GM18499 (cell line): ENCODE measurements around the gene ZCCHC7.
"Not testable (repeated sequence)": the region's sequence is repeated elsewhere in the genome, so short reads cannot be mapped to it uniquely, and the experiment has no call there.

Source experiments
- ATAC-seq: cut with Tn5 transposase; IDR thresholded peaks from one replicate; pipeline ENCODE4 v1.9.1; 2021; ENCODE audit warnings: moderate number of reproducible peaks; ENCODE audit not compliant: insufficient read depth, unreplicated experiment

The ZCCHC7 gene

DNA sequence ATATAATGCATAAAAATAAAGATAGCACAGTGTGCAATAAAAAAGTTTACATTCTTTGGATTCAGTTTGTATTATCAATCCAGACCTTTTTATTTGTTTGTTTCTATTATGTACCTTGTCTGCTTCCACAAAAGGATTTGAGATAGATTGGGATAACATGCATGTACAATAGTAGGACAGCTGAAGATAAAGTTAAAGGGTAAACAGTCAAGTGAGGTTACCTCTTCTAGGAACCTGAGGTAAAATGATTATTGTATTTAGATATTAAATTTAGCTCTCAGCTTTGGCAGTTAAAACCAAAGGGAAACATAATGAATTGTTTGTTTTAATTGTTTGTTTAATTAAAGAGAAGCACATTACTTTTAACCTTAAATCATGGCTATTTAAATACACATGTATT lies 81.7 kb downstream of the ZCCHC7 start:
- no peak for ATAC-seq

DNA sequence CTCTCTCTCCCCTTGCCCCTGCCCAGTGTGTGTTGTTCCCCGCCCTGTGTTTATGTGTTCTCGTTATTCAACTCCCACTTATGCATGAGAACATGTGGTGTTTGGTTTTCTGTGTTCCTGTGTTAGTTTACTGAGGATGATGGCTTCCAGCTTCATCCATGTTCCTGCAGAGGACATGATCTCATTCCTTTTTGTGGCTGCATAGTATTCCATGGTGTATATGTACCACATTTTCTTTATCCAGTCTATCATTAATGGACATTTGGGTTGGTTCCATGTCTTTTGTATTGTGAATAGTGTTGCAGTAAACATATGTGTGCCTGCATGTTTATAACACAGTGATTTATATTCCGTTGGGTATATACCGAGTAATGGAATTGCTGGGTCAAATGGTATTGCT lies 83.1 kb downstream of the ZCCHC7 start:
- not testable (repeated sequence) for ATAC-seq

DNA sequence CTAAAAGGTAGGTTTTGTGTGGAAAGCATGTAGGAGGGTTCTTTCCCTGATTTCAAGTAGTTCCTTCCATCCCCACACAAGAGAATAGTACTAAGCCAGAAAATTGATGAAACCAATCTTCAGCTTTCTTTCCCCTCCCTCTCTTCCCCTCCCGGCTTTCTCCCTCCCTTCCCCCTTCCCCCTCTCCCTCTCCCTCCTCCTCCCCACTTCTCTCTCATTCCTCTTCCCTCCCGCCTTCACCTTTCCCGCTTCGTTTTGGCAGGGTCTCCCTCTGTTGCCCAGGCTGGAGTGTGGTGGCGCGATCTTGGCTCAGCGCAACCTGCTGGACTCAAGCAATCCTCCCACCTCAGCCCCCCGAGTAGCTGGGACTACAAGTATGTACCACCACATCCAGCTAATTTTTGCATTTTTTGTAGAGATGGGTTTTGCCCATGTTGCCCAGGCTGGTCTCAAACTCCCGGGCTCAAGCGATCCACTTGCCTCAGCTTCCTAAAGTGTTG lies 85.8 kb downstream of the ZCCHC7 start:
- no peak for ATAC-seq

DNA sequence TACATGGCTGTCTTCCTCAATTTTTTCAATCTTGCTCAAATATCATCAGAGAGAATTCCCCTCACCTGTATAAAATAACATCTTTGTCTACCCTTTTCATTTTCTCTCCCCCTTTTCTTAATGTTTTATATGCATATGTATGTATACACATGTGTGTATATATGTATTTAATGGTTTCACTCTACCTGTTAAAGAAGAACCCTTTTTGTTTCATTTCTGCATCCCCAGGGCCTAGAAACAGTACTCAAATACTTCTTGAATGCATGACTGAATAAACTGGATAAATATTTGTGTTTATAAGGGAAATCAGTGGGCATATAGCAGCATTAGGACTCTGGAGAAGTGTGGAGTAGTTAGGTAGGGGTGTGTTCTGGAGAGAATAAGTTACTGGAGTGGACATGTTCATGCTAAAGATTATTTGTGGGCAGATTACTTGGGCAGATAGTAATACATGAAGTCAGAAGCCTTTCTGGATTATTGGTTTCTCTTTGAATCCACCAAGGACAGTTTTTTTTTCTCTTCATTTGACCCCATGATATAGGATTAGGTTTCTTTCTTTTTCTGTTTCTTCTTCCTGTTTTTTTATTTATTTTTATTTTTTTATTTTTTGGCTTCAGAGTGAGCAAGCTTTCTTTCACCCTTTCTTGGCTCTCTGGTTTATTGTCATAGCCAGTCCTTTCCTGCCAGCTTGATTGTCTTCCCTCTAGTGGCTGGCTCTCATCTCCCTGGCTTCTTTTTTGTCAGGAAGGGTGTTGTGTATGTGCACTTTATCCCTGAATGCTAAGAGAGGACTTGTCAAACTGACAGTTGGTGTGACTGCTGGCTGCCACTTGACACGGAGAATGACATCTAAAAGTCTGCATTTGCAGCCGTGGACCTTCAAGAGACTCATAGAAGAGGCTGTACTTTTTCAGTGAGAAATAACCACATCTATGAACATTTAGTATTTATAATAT lies 89.3 kb downstream of the ZCCHC7 start:
- no peak for ATAC-seq

DNA sequence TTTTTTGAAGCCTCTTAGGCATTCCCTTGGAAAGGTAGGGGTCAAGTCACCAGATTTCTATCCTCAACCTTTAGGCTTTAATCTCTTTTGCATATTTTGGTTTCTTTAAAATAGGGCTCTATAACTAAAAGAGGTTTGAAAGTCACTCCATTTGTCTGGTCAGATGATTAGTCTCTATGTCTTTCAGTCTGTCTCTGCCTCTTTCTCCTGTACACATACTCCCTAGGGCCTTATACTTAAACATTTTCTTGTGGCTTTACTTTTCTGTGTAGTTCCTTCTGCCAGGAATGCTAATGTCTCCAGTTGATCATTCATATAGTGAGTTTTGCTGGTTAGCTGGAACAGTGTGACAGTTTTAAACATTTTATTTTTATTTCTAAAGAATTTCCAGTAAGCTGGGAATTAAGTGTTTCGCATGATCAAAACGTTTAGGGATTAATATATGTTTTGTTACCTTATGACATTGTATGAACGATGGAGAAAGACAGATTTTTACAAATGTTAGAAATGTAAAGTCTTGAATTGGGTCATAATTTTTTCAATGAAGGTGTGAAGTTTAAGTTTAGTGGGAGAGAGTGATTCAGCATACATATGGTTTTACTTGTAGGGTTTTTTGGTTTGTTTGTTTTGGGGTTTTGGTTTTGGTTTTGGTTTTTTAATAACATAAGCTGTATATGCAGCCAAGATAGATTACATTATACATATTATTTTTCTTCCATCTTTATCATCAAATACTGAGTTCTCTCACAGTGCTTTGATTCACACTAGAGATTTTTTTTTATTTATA lies 90.6 kb downstream of the ZCCHC7 start:
- no peak for ATAC-seq

DNA sequence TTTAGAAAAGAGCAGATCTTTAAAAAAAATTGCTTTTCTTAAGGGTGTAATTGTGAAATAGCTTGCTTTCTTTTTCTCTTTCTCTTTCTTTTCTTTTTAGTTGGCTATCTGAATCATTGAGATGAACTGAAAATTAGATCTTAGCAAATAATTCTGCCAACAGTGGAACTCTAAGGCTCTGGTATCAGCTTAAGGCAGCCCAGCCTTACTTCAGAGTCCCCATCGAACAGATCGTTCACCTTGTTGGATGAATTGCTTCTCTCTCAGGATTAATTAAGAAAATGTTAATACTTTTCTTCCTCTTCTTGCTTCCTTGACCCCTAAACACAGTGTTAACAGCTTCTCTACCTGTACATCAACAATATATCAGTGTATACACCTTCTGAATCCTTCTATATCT lies 92.1 kb downstream of the ZCCHC7 start:
- ATAC-seq = no peak

DNA sequence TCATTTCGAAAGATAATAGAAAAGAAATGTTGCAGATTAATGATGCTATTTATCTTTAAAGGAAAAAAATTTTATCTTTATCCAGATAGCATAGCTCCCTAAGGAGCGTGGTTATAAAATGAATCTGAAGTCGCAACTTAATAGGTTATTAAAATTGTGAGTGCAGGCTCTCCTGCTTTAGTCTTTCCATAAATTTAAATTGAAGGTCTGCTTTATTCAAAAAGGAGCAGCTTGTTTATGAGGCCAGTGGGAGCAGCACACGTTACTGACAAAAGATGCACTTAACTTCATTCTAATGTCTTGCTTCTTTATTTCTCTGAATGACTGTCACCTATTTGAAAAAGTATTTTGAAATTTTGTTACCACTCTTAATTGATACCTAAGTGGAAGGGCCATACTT lies 95.0 kb downstream of the ZCCHC7 start:
- no peak for ATAC-seq

DNA sequence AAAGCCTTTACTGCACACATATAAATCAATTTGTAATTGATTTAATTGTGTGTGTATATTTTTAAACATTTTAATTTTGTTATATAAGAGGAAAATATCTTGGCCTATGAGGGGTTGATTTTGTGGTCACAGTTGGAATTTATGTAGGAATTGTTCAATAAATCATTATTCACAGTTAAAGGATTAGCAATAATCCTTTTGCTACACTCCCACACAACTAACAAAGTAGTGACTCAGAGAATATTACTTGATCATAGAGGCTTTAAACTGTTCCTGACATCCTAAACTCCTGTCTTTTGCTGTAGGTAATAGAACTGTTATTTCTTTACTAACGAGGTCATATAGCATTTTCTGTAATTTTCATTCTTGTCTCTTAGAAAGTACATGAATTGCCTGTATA lies 95.5 kb downstream of the ZCCHC7 start:
- ATAC-seq = no peak

DNA sequence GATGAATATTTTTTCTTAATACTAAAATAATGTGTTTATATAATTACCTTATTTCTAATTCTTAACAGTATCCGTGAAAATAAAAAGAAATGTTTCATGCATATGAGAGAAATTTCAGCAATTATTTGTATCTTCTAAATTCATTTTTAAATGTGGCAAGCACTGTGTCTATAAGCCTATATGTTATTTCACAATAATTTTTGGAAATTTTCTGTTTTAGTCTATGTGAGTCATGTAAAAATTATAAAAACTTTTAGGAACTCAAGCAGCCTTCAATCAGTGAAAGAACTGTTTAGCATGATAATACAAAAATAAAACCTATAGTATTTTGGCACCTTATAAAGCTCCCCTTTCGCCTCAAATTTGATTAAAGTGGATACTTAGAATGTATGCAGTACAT lies 96.8 kb downstream of the ZCCHC7 start:
- ATAC-seq = no peak

DNA sequence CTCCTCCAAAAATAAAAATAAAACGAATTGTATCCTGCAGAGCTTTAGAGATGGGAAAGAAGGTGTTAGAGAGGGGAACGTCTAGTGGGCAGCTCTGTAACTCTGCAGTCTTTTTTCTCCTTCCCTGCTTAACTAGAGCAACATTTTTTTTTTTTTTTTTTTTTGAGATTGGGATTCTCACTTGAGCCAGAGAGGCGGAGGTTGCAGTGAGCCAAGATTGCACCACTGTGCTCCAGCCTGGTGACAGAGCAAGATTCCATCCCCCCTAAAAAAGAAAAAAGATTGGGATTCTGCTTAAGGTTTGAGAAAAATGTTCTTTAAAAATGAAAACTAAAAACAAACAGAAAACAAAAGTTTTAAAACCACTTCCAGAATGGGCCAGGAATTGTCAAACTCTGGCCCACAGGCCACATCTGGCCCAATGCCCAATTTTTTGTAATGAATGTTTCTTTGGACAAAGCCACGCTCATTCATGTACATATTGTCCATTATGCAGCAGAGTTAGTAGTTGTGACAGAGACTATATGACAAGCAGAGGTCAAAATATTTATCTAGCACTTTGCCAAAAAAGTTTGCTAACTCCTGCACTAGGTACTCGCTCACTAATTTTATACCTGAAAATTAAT lies 98.5 kb downstream of the ZCCHC7 start:
- ATAC-seq = no peak

DNA sequence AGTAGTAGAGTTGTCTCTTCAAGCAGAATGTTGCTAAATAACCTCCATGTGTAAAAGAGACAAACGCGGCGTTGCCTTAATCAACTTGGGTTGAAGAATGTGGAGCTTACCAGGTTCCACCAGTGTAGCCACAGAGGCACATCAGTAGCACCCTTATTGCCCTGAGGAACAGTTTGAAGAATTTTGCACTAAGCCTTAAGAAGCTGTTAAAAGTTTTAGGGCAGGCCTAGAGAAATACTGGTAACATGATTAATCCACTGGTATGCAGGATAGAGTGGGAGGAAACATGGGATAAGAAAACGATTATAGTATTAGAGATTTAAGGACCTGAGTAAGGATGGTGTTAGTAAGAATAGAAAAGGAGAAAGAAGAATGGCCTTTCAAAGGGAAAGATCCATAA lies 100.6 kb downstream of the ZCCHC7 start:
- ATAC-seq = no peak

DNA sequence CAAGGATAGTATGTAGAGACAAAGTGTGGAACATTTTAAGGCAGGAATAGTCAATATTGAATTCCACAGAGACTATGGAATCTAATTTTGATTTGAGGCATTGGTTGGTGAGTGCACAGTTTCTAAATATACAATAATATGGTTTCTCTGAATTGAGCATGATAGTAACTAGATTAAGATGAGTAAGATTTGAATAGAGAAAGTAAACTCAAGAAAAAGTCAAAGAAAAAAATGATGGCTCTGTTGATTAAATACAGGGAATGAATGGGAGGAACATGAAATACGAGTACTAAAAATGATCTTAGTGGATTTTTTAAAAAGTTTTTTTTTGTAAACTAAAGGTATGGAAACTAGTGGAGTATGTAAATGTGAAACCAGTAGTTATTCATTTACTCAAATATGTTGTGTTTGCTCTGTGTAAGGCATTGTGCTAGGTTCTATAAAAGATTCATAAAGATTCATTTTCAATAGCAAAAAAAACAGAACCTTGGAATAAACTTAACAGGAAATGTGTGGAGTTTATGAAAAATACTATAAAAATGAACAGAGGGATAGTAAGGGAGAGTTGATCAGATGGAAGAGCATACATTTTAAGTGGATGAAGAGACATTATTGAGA lies 101.2 kb downstream of the ZCCHC7 start:
- ATAC-seq = no peak

DNA sequence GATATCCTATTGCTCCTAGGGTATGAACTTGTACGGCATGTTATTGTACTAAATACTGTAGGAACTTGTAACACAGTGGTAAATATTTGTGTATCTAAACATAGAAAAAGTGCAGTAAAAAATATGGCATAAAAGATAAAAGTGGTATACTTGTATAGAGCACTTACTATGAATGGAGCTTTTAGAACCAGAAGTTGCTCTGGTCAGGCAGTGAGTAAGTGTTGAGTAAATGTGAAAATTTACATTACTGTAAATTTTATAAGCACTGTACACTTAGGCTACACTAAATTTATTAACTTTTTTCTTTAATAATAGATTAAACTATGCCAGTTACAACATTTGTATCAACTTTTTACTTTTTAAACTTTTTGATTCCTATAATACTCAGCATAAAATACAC lies 109.1 kb downstream of the ZCCHC7 start:
- ATAC-seq = no peak

DNA sequence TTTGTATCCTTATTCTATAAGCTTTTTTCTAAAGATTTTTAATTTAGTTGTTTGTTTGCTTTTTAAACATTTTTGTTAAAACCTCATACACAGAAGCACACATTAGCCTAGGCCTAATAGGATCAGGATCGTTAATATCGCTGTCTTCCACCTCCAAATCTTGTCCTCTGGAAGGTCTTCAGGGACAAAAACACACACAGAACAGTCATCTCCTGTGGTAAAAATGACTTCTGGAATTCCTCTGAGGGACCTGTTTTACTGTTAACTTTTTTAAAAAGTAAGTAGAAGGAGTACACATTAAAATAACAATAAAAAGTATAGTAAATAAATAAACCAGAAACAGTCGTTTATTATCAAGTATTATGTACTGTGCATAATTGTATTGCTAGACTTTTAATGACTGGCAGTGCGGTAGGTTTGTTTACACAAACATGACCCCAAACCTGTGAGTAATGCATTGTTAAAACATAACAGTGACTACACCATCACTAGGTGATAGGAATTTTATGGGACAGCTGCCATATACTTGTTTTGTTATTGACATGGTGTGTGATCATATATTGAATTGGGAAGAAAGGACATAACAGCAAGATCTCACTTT lies 109.6 kb downstream of the ZCCHC7 start:
- ATAC-seq = no peak

DNA sequence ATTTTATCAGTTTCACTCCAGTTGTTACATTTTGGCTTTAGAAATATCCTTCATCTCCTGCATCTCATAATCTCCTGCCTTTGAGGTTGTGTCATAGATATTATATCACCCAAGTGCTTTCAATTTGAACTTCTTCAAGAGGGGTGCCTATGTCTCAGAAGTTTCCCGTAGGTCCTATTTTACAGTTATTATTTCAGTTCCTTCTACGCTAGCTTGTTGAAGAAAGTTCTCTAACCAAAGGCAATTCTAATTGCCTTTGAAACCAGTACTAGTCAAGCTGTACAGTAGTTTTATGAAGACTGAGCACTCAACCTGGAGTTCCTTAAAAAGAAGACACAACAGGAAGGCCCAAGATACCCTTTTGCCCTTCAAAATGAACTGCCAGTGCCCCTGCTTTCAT lies 116.4 kb downstream of the ZCCHC7 start:
- ATAC-seq = no peak

DNA sequence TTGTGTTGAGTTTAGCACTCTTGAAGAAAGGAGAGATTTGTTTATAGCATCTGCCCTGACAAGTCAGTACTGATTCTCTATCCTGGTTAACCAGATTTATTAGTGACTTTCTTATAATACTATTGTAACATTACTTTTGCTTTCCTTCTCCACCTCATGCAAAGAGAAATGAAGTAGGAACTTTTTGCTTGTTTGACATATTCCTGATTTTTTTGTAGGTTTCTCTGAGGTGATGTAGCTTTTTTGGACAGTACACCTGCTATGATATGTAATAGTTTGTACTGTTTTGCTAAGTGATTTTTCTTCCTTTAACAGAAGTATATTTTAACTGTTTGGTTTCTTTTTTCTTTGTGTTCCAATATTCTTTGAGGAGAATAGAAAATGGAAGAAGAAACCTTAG lies 117.7 kb downstream of the ZCCHC7 start:
- ATAC-seq = no peak

DNA sequence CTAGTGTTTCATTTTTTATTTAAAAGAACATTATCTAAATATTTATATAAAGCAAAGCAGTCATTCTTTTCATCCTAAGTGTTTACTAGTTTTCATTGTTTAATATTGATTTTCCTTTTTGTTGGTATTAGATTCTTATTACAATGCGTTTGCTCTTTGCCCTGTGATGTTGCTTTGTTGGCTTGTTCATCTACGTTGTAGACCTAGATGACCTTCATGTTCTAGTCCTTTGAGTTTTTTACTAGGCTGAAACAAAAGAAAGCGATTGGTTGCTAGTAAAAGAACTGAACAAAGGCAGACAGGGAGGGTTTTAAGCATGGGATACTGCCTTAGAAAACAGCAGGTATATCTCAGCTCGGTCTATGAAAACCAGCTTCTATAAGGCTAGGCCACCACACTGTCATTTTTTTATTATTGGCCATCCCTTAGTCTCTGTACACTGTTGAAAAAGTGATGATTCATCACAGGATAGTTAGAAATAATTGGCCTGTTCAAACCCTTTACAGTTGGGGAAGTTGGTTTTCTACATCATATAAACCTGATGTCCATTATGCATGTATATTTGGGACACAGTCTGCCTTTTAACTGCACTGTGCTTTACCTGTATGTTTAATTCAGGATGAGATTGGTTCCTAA lies 119.0 kb downstream of the ZCCHC7 start:
- ATAC-seq = no peak

DNA sequence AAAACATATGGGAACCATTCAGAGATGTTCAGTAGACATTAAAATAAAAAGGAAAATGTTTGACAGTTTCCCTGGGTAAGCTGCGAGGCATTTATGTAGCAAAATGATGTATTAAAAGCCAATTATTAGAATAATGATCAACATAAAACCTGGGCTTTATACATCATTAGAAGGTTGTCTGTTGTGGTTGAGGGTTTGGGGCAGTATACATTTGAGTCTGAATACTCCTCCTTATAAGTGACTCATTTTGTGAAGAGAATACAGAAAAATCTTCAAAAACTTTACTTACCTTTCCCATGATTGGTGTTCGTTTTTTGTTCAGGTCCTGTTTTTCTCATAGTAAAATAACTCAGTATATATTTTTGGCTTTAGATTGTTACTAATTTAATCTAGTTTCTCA lies 119.5 kb downstream of the ZCCHC7 start:
- ATAC-seq = no peak

DNA sequence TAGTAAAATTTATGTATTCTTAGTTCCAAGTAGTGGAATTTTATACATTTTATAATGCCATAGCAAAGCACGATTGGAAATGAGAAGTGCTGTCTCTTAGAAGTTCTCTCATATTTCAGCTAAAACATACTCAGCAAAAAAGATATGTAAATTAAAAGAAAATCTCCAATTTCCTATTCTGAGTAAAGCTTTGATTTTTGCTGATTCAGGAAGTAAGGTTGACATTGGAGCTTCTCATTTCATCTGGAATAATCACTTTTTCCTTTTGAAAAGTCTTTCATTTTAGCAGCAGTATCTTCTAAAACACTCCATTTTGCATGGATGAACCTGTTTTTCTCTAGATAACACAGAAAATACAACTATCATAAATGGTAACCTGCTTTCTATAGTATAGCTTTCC lies 121.0 kb downstream of the ZCCHC7 start:
- no peak for ATAC-seq

DNA sequence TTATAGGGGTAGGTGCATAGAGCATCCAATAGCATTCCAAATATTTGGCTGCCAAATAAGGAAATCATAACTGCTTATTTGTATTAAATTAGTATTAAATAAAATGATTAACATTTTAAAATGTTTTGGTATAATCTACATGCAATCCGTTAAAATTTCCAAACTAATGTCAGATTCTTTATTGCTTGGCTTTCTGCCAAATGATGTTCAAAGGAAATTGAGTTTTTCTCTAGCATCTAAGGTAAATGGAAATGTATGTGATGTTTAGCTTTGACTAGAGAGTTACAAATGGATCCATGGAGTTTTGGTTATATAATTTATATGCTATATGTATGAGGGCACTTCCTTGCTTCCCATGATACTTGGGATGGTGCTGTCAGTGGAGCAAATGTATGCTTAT lies 121.7 kb downstream of the ZCCHC7 start:
- no peak for ATAC-seq
